Measurements from ENCODE around the gene CHERP.

CHERP gene

DNA sequence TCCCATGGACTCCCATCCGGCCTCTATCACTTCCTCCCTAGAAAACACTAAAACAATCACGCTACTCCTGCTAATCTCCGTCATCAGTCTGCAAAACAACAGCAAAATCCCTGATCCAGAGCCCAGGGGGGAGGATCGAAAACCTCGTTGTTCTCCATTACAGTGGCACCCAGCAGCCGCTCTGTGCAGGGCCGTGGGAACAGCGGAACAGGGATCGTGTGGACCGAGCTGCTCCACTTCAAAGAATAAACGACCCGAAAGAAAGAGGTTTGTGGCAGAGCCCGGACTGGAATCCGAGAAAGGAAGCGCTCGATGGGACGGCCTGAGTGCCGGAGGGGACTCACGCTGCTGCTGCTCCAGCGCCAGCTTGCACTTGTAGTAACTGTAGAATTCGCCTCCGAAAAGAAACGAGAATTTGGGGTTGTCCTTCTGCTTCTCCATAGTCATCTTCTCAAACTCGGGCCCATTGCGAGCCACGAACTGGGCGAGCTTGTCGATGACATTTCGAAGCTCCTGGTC is 652 bp downstream of the CHERP start:
- no peak for DNase-seq

DNA sequence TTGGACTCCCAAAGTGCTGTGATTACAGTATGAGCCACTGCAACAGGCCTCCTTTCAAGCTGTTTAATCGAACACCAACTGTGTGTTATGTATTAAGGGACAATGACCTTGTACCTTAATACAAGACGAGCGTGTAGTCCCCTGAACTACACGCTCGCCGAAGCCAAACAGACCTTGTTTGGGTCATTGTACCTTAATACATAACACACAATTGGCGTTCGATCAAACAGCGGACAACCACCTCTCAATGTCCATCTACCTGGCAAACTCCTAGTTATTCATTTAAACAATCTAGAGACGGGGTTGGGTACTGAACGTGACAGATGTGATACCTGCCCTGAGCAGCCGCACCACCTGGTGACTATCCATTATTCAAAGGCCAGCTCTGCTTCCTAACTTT is 1.3 kb downstream of the CHERP start:
- DNase-seq, result no peak

DNA sequence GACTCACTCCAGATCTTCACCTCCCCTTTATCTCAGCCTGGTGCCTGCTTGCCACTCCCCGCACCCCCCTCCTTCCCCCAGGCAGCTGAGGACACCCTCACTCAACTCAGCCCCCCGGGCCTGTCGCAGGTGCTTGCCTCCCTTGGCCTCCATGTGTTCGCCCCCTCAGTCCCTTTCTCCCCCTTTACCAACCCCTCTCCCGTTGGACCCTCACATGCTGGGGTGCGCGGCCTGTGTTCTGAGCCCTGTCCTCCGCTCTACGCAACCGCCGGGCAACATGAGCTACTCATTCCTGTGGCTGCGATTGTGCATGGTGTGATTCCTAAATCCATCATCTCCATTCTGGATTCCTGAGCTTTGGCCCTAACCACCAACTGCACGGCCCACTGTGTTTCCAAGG is 5.1 kb downstream of the CHERP start:
- DNase-seq, result no peak

- no peak for DNase-seq
Observed at GRCh38 chr19:16536130-16536529, 6.1 kb downstream of the CHERP start.

GRCh38 chr19:16535381-16535780 is 6.9 kb downstream of the CHERP start:
- DNase-seq, result no peak

GRCh38 chr19:16532440-16533234 is 9.6 kb downstream of the CHERP start:
- DNase-seq, result no peak

- no peak for DNase-seq
Observed at GRCh38 chr19:16531380-16531669, 10.9 kb downstream of the CHERP start.

GRCh38 chr19:16530540-16531379 is 11.5 kb downstream of the CHERP start:
- DNase-seq, result no peak

DNA sequence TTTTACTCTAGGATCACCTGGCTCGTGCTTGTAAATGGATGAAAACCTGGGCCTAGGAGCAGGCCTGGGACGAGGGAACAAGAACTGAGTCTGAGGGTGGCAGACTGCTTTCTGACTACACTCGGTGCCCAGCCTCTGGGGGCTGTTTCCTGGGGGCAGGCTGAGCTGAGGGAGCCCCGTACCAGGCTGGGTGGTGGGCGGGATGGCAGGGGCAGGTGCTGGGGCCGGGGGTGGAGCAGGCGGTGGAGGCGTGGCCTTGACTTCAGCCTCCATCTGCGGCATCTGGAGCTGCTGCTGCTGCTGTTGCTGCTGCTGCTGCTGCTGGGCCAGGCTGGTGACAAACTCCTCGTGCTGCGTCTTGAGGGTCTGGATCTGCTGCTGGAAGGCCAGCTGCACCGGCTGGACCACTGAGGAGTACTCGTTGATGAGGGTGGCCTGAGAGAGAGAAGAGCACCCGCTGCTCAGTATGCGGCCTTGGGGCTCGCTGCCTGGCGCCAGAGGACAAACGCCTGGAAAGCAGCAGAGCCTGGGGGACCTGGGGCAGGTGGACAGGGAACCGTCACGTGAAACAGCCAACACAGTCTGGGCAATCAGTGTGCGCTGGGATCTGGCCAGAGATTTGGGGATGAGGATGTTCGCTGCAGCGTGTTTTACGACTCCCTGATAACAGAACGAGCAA is 12.6 kb downstream of the CHERP start:
- DNase-seq, result no peak

DNA sequence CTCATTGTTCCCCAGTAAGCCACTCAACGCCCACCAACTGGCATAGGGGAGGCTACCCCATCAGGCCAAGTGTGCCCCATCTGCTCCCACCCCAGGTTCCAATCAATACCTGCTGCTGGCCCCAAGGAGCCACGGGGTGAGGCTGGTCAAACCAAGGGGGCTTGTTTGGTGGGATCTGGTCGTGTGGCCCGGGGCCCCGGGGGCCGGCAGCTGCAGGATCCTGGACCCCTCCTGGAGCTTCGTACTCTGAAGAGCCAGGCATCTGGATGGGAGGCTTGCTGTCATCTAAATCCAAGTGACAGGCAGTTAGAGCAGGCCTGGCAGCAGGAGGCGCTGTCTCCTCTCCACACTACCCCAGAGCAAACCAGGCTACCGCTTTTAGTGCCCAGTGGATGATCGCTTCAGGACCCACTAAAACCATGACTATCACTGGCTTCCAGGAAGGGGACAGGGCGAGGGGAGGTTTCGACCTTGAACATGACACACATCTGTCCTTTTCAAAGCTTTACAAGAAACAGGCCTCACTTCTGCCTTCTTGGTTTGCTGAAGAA is 14.2 kb downstream of the CHERP start:
- no peak for DNase-seq

DNA sequence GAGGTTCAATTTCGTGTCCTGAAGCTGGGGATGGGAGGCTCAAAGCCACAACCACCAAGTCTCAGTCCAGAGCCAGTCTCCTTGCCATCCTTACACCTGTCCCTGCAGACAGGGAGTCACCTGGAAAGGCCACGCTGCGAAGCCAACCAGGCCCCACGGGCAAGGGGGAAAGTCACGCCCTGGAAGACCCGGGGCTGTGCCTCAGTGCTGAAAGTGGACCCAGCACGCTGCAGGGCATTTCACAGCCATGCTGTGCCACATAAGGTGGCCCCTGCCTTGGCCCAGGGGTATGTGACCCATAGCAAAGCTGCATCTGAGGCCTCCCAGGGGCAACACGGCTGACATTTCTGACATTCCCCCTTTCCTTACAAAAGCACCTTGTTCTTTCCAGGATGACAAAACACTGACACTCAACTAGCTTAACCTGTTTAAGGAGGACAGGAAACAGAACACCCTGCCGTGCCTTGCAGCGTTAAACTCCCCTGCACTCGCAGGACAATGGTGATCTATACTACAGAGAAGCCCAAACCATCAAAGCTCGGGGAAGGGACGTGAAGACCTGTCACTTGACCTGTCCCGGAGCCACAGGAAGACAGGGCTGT is 14.8 kb downstream of the CHERP start:
- DNase-seq, result no peak

GRCh38 chr19:16525751-16526481 is 16.3 kb downstream of the CHERP start:
- no peak for DNase-seq

- no peak for DNase-seq
Observed at GRCh38 chr19:16524991-16525734, 17.1 kb downstream of the CHERP start.

DNA sequence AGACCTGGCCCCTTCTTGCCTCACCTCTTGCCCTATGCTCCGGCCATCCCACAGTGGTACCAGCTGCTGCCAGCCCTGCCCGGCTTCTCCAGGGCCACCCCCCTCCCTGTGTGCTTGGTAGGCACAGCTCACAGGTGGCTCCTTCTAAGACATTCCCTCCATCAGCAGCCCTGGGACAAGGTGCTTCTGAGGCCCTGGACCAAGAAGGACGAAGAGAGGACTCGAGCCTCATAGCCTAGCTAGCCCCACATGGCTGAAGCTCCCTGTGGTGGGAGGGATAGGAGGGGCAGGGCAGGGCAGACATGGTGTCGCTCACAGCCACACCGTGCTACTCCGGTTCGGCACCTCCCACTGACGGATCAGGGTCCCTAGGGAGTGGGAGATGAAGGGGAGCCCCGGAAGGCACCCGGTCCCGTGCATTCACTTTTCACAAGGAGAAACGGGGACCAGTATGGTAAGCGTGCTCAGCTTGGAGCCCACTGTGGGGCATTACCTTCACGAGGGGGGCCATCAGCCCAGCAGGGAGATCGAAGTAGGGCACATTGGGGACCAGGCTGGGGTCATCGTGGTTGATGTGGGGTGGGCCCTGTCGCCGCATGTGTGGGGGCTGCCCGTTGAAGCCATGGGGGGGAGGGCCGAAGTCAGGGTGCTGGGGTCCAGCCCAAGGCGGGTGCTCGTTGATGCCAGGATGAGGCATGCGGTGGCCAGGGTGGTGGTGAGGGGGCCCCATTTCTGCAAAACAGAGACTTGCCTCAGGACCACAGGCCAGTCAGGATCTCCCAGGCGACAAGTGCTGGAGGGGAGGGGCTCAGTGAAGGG is 19.5 kb downstream of the CHERP start:
- no peak for DNase-seq

- no peak for DNase-seq
Observed at GRCh38 chr19:16521715-16522289, 20.4 kb downstream of the CHERP start.

DNA sequence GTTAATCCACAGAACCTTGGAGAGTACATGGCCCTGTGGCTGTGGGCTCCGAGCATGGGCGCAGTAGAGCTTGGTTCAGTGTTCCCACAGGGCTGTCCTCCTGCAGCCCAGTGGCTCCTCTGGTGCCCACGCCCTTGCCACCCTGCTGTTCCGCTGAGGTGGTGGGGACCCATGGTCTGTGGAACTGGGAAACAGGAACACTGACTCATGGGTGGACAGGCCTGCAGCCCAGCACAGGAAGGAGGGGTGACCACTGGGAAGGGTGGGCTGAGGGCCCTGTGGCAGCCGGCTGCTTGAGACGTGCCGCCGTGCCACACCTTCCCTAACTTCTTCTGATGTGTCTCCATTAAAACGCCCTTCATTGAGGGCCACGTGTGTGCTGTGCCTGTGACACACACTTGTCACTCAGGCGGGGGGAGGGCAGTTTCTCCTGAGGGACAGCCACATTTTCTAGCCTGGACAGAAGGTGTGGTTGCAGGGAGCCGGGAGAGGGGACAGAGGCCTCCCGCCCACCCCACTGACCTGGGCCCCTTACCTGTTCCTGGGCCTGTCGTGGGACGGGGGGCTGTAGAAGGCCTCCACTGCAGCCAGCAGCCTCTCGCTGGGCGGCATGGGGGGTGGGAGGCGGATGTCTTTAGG is 21.1 kb downstream of the CHERP start:
- DNase-seq, result no peak

DNA sequence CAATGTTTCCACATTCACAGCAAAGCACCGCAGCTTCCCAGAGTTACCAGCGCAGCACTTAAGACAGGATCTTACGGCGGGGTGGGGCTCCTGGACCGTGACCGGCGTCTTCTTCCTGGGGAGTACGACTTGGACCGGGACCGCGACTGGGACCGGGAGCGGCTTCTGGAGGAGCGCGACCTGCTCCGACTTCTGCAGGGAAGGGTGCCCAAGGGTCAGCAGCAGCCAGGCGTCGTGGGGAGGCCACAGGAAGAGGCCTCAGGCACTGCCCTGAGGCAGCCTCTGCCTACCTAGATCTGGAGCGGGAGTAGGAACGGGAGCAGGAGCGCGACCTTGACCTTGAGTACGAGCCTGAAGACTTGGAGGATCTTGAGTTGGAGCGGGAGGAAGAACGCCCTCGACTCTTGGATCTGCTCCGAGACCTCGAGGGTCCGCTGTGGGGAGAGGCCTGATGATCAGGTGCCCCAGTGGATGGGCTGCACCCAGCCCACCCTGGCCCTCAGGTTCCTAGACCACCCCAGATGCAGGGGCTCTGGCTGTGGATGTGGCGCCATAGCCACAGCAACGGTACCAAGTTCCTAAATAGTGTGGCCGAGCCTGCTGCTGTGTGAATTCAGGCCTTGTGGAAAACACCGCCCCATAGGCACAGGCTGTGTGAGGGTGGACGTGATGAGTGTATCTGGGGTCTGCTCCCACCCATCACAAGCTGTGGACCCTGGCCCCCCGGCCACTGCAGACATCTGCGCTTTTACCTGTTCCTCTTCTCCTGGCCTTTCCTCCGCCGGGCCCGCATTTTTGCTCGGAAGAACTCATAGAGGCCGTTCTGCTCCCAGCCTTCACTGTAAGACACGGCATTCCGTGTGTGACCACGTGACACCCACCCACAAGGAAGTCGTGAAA is 21.9 kb downstream of the CHERP start:
- DNase-seq, result no peak

- DNase-seq, result no peak
Observed at GRCh38 chr19:16519230-16519687, 23.0 kb downstream of the CHERP start.

All from NCI-H2029 (cell line).